Left colon (tissue), 2 donors: ENCODE measurements around the gene EHBP1L1. TPM values are rescaled to one million over a fixed set of nuclear protein-coding genes. Genes with fewer than 3 reads are reported as not detected.
A peak's percentile ranks its signal among the peaks of the same experiment; 100 is the strongest.

Experiments used
- ATAC-seq: fragments of 200-7000 bp; cut with Tn5 transposase; one replicate; pipeline ENCODE4 v1.9.1; 2020; ENCODE audit warnings: mild to moderate bottlenecking, moderate library complexity
- DNase-seq, 2 donors: peaks; one replicate each; pipeline ENCODE4 v3.0.0-alpha.2; 2020
- intact Hi-C, 2 donors: fragments of 100-400 bp; cut with DNase I in 1 of 2; cut with micrococcal nuclease in 1 of 2; formaldehyde crosslinking; loops; one replicate each; pipeline versions ENCODE4 v1.11.2 to v1.14.0; 2022; cut with DNase I, micrococcal nuclease
- total RNA-seq, 2 donors: library from RNA; stranded (reverse); fragmentation: NEBNext Ultra II Directional; extraction: Animal tissue kit (Norgen Biotek cat#: 25700); gene quantifications; one replicate each; pipeline ENCODE4 v1.2.1, GENCODE V29; 2021
- donor health status: DM: no; HTN: no; CAD: no.
- donor health status: DM: yes; HTN: yes; CAD: no.

EHBP1L1 gene
- total RNA-seq, 2 donors from 2014 or later = 78.7 to 89.7 TPM

GRCh38 chr11:65619281-65619928, 43.6 kb downstream of the EHBP1L1 start:
- DNase-seq (no peak), ATAC-seq (no peak)
- intact Hi-C loops = no loop called here

- intact Hi-C loops = loop anchor here in 1 of 2 donors (10.0 kb wide), 1 partner anchor 56 kb away; no protein-coding TSS in a partner anchor
- ATAC-seq = no peak
- no peak for DNase-seq
Measured at GRCh38 chr11:65620666-65621065, 44.8 kb downstream of the EHBP1L1 start.

GRCh38 chr11:65621460-65621859, 45.6 kb downstream of the EHBP1L1 start:
- ATAC-seq (no peak), DNase-seq (no peak)
- intact Hi-C loops = loop anchor here in 1 of 2 donors (10.0 kb wide), 1 partner anchor 57 kb away; no protein-coding TSS in a partner anchor

GRCh38 chr11:65622011-65622410, 46.2 kb downstream of the EHBP1L1 start:
- no peak for DNase-seq
- intact Hi-C loops = loop anchor here in 1 of 2 donors (10.0 kb wide), 1 partner anchor 57 kb away; no protein-coding TSS in a partner anchor

GRCh38 chr11:65623177-65623576, 47.3 kb downstream of the EHBP1L1 start:
- ATAC-seq (no peak), DNase-seq (no peak)
- intact Hi-C loops = loop anchor here in 1 of 2 donors (10.0 kb wide), 1 partner anchor 58 kb away; no protein-coding TSS in a partner anchor

More at GRCh38 chr11:65622011-65622410, 46.2 kb downstream of the EHBP1L1 start:
- no peak for ATAC-seq

- DNase-seq = no peak
- ATAC-seq = no peak
- intact Hi-C loops = loop anchor here in 1 of 2 donors (10.0 kb wide), 1 partner anchor 59 kb away; no protein-coding TSS in a partner anchor
Measured at GRCh38 chr11:65623852-65624616, 48.2 kb downstream of the EHBP1L1 start.

- intact Hi-C loops = loop anchor here in 1 of 2 donors (10.0 kb wide), 1 partner anchor 60 kb away; no protein-coding TSS in a partner anchor
- ATAC-seq (no peak), DNase-seq (no peak)
Measured at GRCh38 chr11:65624931-65625627, 49.2 kb downstream of the EHBP1L1 start.

GRCh38 chr11:65625628-65626342, 49.9 kb downstream of the EHBP1L1 start:
- intact Hi-C loops = loop anchor here in 1 of 2 donors (10.0 kb wide), 1 partner anchor 61 kb away; no protein-coding TSS in a partner anchor
- DNase-seq = peak in 1 of 2 donors; percentile 74
- peak; percentile 87 for ATAC-seq

- DNase-seq (no peak), ATAC-seq (no peak)
- intact Hi-C loops = loop anchor here in 1 of 2 donors (10.0 kb wide), 1 partner anchor 62 kb away; no protein-coding TSS in a partner anchor
Measured at GRCh38 chr11:65627202-65627601, 51.3 kb downstream of the EHBP1L1 start.

- DNase-seq (no peak), ATAC-seq (no peak)
- intact Hi-C loops = loop anchor here in 1 of 2 donors (10.0 kb wide), 1 partner anchor 65 kb away; no protein-coding TSS in a partner anchor
Measured at GRCh38 chr11:65629579-65629978, 53.7 kb downstream of the EHBP1L1 start.

GRCh38 chr11:65630215-65630614, 54.4 kb downstream of the EHBP1L1 start:
- intact Hi-C loops = no loop called here
- ATAC-seq = no peak
- no peak for DNase-seq

GRCh38 chr11:65633390-65634108, 57.7 kb downstream of the EHBP1L1 start:
- intact Hi-C loops = no loop called here
- ATAC-seq = no peak

GRCh38 chr11:65634109-65634436, 58.2 kb downstream of the EHBP1L1 start:
- intact Hi-C loops = no loop called here
- ATAC-seq (no peak), DNase-seq (no peak)

More at GRCh38 chr11:65633390-65634108, 57.7 kb downstream of the EHBP1L1 start:
- no peak for DNase-seq

GRCh38 chr11:65634440-65634839, 58.6 kb downstream of the EHBP1L1 start:
- no peak for ATAC-seq
- no peak for DNase-seq
- intact Hi-C loops = no loop called here

- intact Hi-C loops = no loop called here
- no peak for DNase-seq
- no peak for ATAC-seq
Measured at GRCh38 chr11:65634905-65635731, 59.3 kb downstream of the EHBP1L1 start.

- intact Hi-C loops = no loop called here
- DNase-seq (no peak), ATAC-seq (no peak)
Measured at GRCh38 chr11:65636108-65637031, 60.5 kb downstream of the EHBP1L1 start.
